Chondrocyte (in vitro differentiated cells): ENCODE results near the gene HDAC9. TPM values are rescaled to one million over a fixed set of nuclear protein-coding genes. Genes with fewer than 3 reads are reported as not detected.
"Not testable (repeated sequence)": the region's sequence is repeated elsewhere in the genome, so short reads cannot be mapped to it uniquely, and the experiment has no call there.

Experiments used
- DNase-seq: peaks from one replicate; pipeline ENCODE4 v3.0.0; 2021; ENCODE audit warnings: mixed read lengths, low spot score
- H3K27ac Mint-ChIP-seq: one replicate; pipeline ENCODE4 v1.8.0; 2021; ENCODE audit warnings: mild to moderate bottlenecking, moderate library complexity, mixed read lengths; ENCODE audit not compliant: unreplicated experiment
- H3K27me3 Mint-ChIP-seq: 2 replicates; pipeline ENCODE4 v1.8.0; 2021; ENCODE audit warnings: low read depth, mixed read lengths
- H3K36me3 Mint-ChIP-seq: 2 replicates; pipeline ENCODE4 v1.8.0; 2021; ENCODE audit warnings: low read depth, mixed read lengths
- H3K4me1 Mint-ChIP-seq: 2 replicates; pipeline ENCODE4 v1.8.0; 2021; ENCODE audit warnings: low read depth, mild to moderate bottlenecking, mixed read lengths
- H3K4me3 Mint-ChIP-seq: one replicate; pipeline ENCODE4 v1.8.0; 2021; ENCODE audit warnings: mild to moderate bottlenecking, moderate library complexity, mixed read lengths; ENCODE audit not compliant: unreplicated experiment
- H3K9me3 Mint-ChIP-seq: 2 replicates; pipeline ENCODE4 v1.8.0; 2021; ENCODE audit warnings: low read depth, mixed read lengths
- total RNA-seq: library from RNA; stranded (reverse); gene quantifications from 3 replicates; pipeline ENCODE4 v1.2.1, GENCODE V29; 2021
- TF ChIP-seq, protein P1 (sequence below): fragments of 200-600 bp; sonication (generic); IDR thresholded peaks from 2 replicates; pipeline ENCODE4 v1.5.0; 2021; ENCODE audit warnings: antibody characterized with exemption, mild to moderate bottlenecking, moderate library complexity

Gene HDAC9
- total RNA-seq, 1 donor from 2014 or later, result 5.9 TPM

DNA sequence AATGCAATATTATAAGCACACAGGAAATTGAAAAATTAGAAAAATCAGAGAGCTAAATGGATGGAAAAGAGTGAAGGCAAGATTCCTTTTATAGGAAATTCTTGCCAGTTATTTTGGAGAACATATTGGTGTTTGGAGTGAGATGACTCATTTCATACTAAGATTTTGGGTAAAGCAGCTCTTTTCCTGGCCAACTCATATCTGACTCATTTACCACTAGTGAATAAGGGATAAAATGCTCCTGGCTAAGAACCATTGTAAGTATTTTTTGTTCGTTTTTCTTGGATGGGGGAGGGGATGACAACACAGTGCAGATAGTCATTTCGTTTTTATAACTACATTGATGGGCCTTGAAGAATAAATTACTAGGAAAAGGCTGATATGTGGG, 482.6 kb downstream of the HDAC9 start:
- no peaks in the 10 kb centered on the region for H3K27me3 Mint-ChIP-seq
- peak overlapping the region; percentile 52 for H3K27ac Mint-ChIP-seq
- no peak for DNase-seq
- TF ChIP-seq, protein P1, sequence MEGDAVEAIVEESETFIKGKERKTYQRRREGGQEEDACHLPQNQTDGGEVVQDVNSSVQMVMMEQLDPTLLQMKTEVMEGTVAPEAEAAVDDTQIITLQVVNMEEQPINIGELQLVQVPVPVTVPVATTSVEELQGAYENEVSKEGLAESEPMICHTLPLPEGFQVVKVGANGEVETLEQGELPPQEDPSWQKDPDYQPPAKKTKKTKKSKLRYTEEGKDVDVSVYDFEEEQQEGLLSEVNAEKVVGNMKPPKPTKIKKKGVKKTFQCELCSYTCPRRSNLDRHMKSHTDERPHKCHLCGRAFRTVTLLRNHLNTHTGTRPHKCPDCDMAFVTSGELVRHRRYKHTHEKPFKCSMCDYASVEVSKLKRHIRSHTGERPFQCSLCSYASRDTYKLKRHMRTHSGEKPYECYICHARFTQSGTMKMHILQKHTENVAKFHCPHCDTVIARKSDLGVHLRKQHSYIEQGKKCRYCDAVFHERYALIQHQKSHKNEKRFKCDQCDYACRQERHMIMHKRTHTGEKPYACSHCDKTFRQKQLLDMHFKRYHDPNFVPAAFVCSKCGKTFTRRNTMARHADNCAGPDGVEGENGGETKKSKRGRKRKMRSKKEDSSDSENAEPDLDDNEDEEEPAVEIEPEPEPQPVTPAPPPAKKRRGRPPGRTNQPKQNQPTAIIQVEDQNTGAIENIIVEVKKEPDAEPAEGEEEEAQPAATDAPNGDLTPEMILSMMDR, result no peak
- H3K4me1 Mint-ChIP-seq, result peaks cover 53% of the 10 kb centered on the region
- peaks cover 16% of the 10 kb centered on the region for H3K9me3 Mint-ChIP-seq
- no peak overlapping the region for H3K4me3 Mint-ChIP-seq
- peaks cover 6% of the 10 kb centered on the region for H3K36me3 Mint-ChIP-seq

DNA sequence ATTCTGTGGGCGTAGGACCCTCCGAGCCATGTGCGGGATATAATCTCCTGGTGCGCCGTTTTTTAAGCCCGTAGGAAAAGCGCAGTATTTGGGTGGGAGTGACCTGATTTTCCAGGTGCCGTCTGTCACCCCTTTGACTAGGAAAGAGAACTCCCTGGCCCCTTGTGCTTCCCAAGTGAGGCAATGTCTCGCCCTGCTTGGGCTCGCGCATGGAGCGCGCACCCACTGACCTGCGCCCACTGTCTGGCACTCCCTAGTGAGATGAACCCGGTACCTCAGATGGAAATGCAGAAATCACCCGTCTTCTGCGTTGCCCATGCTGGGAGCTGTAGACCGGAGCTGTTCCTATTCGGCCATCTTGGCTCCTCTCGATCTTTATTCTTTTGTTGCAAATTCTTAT, 495.2 kb downstream of the HDAC9 start:
- H3K4me3 Mint-ChIP-seq, H3K36me3 Mint-ChIP-seq, H3K9me3 Mint-ChIP-seq, H3K27ac Mint-ChIP-seq, H3K27me3 Mint-ChIP-seq, DNase-seq: not testable (repeated sequence)
- H3K4me1 Mint-ChIP-seq, result peaks cover 14% of the 10 kb centered on the region

DNA sequence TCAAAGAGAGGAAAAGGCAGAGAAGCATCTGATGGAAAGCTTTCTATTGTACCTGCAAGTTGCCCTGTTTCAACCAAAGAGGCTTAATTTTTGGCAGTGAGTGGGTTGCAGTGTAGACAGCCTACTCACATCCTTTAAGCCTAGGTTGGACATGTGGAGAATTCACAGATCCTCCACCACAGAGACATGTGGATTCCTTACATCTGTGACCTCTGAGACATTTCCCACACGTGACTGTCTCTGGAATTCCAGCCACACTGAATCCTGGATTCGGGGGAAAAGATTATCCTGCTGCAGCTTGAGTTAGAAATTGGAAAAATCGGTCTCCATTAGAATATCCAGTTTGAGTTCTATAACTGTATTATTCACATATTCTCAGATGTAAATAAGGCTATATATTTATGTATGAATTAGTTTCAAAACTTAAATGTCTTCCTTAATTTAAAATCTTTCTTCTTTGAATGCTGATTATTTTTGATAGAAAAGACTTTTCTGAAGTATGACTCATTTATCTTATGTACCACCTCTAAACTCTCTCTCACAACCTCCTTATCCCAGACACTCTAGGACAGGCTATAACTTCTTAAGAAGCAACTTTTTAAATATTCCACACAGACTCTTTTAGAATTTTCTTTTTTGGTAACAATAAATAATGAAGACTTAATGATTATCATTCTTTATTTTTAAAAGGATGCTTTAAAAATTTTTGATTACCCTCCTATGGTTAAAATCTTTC, 498.6 kb downstream of the HDAC9 start:
- H3K27ac Mint-ChIP-seq, result peak overlapping the region; percentile 22
- no peak overlapping the region for H3K4me3 Mint-ChIP-seq
- peaks cover 3% of the 10 kb centered on the region for H3K9me3 Mint-ChIP-seq
- DNase-seq, result no peak
- TF ChIP-seq, protein P1, result no peak
- H3K27me3 Mint-ChIP-seq, result no peaks in the 10 kb centered on the region
- peaks cover 25% of the 10 kb centered on the region for H3K4me1 Mint-ChIP-seq
- H3K36me3 Mint-ChIP-seq, result peaks cover 2% of the 10 kb centered on the region

DNA sequence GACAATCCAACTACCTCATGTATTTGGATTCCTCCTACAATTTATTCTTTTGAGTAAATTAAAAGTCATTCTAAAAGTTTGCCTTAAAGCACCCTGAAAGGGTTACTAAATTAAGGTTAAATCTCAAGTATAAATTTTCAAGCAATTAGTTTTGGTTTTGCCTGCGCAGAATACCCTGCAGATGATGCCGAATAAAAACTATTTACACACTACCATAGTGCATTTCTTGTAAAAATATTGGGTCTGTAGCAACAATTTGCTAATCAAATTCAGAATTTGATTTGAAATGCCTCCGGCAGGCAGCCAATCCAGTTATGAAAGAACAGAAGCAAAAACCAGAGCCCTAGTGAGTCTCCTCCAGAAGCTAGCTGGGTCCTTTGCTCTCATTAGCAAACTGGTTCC, 499.7 kb downstream of the HDAC9 start:
- H3K27ac Mint-ChIP-seq, result no peak overlapping the region
- peaks cover 2% of the 10 kb centered on the region for H3K36me3 Mint-ChIP-seq
- TF ChIP-seq, protein P1, result no peak
- H3K9me3 Mint-ChIP-seq, result peaks cover 3% of the 10 kb centered on the region
- H3K4me1 Mint-ChIP-seq, result peaks cover 29% of the 10 kb centered on the region
- DNase-seq, result no peak
- no peak overlapping the region for H3K4me3 Mint-ChIP-seq
- no peaks in the 10 kb centered on the region for H3K27me3 Mint-ChIP-seq

DNA sequence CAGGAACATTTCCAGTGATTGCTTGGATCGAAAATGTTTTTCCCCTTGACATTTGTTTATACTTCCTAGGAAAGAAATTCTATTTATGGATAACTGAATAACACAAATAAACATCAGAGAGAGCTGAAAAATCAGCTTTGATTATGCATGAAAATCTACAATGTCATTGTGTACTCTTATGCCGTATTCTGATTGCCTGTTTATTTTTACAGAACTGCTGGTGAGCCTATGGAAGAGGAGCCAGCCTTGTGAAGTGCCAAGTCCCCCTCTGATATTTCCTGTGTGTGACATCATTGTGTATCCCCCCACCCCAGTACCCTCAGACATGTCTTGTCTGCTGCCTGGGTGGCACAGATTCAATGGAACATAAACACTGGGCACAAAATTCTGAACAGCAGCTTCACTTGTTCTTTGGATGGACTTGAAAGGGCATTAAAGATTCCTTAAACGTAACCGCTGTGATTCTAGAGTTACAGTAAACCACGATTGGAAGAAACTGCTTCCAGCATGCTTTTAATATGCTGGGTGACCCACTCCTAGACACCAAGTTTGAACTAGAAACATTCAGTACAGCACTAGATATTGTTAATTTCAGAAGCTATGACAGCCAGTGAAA, 500.4 kb downstream of the HDAC9 start:
- peaks cover 30% of the 10 kb centered on the region for H3K4me1 Mint-ChIP-seq
- H3K27ac Mint-ChIP-seq, result no peak overlapping the region
- TF ChIP-seq, protein P1, result no peak
- H3K36me3 Mint-ChIP-seq, result peaks cover 1% of the 10 kb centered on the region
- H3K4me3 Mint-ChIP-seq, result no peak overlapping the region
- peaks cover 1% of the 10 kb centered on the region for H3K9me3 Mint-ChIP-seq
- DNase-seq, result no peak
- H3K27me3 Mint-ChIP-seq, result no peaks in the 10 kb centered on the region

DNA sequence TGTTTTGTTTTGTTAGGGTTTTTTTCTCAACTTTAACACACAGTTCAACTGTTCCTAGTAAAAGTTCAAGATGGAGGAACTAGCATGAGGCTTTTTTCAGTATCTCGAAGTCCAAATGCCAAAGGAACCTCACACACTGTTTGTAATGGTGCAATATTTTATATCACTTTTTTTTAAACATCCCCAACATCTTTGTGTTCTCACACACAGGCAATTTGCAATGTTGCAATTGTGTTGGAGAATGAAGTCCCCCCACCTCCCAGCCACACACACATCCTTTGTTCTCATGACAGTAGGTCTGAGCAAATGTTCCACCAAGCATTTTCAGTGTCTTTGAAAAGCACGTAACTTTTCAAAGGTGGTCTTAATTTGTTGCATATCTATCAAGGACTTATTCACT, 501.0 kb downstream of the HDAC9 start:
- Mint-ChIP-seq H3K4me3 (no peak overlapping the region), H3K36me3 (no peaks in the 10 kb centered on the region), H3K9me3 (no peaks in the 10 kb centered on the region), H3K27ac (no peak overlapping the region), H3K4me1 (peaks cover 37% of the 10 kb centered on the region), H3K27me3 (no peaks in the 10 kb centered on the region)
- TF ChIP-seq, protein P1, result no peak
- no peak for DNase-seq
